IPS-20b (cell line): Measurements from ENCODE around the gene ERC1.

Source experiments
- H3K27ac ChIP-seq: one replicate; pipeline ENCODE4 v1.5.1; 2013; ENCODE audit warnings: low read length
- H3K27me3 ChIP-seq: 2 replicates; pipeline ENCODE4 v1.6.1; 2013; ENCODE audit warnings: mild to moderate bottlenecking, low read length, inconsistent platforms; ENCODE audit not compliant: insufficient read depth
- H3K36me3 ChIP-seq: 2 replicates; pipeline ENCODE4 v1.6.1; 2013; ENCODE audit warnings: low read depth, mild to moderate bottlenecking, inconsistent platforms, low read length, moderate library complexity; ENCODE audit not compliant: insufficient read depth
- H3K4me1 ChIP-seq: 2 replicates; pipeline ENCODE4 v1.6.1; 2013; ENCODE audit warnings: mild to moderate bottlenecking, control low read depth, inconsistent platforms, low read length, moderate library complexity; ENCODE audit not compliant: insufficient read depth
- H3K4me3 ChIP-seq: 2 replicates; pipeline ENCODE4 v1.5.1; 2013; ENCODE audit warnings: mild to moderate bottlenecking, low read length, inconsistent platforms
- H3K9ac ChIP-seq: 2 replicates; pipeline ENCODE4 v1.6.1; 2013; ENCODE audit warnings: low read depth, mild to moderate bottlenecking, inconsistent platforms, low read length, moderate library complexity
- H3K9me3 ChIP-seq: 2 replicates; pipeline ENCODE4 v1.6.1; 2013; ENCODE audit warnings: mild to moderate bottlenecking, low read depth, low read length, inconsistent platforms; ENCODE audit not compliant: insufficient read depth

Gene ERC1

GRCh38 chr12:1006255-1006654, 15.2 kb downstream of the ERC1 start:
- no peak overlapping the region for H3K9ac ChIP-seq
- no peak overlapping the region for H3K27ac ChIP-seq
- H3K36me3 ChIP-seq, result no peaks in the 10 kb centered on the region
- H3K4me1 ChIP-seq, result peaks cover 8% of the 10 kb centered on the region
- H3K27me3 ChIP-seq, result no peaks in the 10 kb centered on the region
- H3K9me3 ChIP-seq, result no peaks in the 10 kb centered on the region
- H3K4me3 ChIP-seq, result no peak overlapping the region

GRCh38 chr12:1007276-1007675, 16.3 kb downstream of the ERC1 start:
- no peak overlapping the region for H3K27ac ChIP-seq
- H3K9ac ChIP-seq, result no peak overlapping the region
- H3K4me3 ChIP-seq, result no peak overlapping the region
- no peaks in the 10 kb centered on the region for H3K27me3 ChIP-seq
- no peaks in the 10 kb centered on the region for H3K9me3 ChIP-seq
- no peaks in the 10 kb centered on the region for H3K36me3 ChIP-seq
- peaks cover 8% of the 10 kb centered on the region for H3K4me1 ChIP-seq

GRCh38 chr12:1007994-1008393, 17.0 kb downstream of the ERC1 start:
- H3K9ac ChIP-seq, result no peak overlapping the region
- no peak overlapping the region for H3K27ac ChIP-seq
- H3K27me3 ChIP-seq, result no peaks in the 10 kb centered on the region
- no peaks in the 10 kb centered on the region for H3K9me3 ChIP-seq
- H3K36me3 ChIP-seq, result no peaks in the 10 kb centered on the region
- H3K4me3 ChIP-seq, result no peak overlapping the region
- H3K4me1 ChIP-seq, result peaks cover 8% of the 10 kb centered on the region

- Histone ChIP-seq H3K9ac (no peak overlapping the region), H3K4me3 (no peak overlapping the region), H3K27ac (no peak overlapping the region), H3K4me1 (no peaks in the 10 kb centered on the region), H3K9me3 (no peaks in the 10 kb centered on the region), H3K36me3 (no peaks in the 10 kb centered on the region), H3K27me3 (no peaks in the 10 kb centered on the region)
Observed at GRCh38 chr12:1011091-1011490, 20.1 kb downstream of the ERC1 start.

- Histone ChIP-seq H3K36me3 (no peaks in the 10 kb centered on the region), H3K9me3 (no peaks in the 10 kb centered on the region), H3K27ac (no peak overlapping the region), H3K4me3 (no peak overlapping the region), H3K9ac (no peak overlapping the region), H3K27me3 (no peaks in the 10 kb centered on the region), H3K4me1 (no peaks in the 10 kb centered on the region)
Observed at GRCh38 chr12:1013618-1014489, 22.8 kb downstream of the ERC1 start.

GRCh38 chr12:1019283-1019682, 28.3 kb downstream of the ERC1 start:
- Histone ChIP-seq H3K9me3 (no peaks in the 10 kb centered on the region), H3K27me3 (no peaks in the 10 kb centered on the region), H3K4me3 (no peak overlapping the region), H3K9ac (no peak overlapping the region), H3K27ac (no peak overlapping the region), H3K4me1 (no peaks in the 10 kb centered on the region), H3K36me3 (no peaks in the 10 kb centered on the region)

GRCh38 chr12:1020389-1020788, 29.4 kb downstream of the ERC1 start:
- Histone ChIP-seq H3K27ac (no peak overlapping the region), H3K4me1 (no peaks in the 10 kb centered on the region), H3K9me3 (no peaks in the 10 kb centered on the region)

GRCh38 chr12:1022032-1022970, 31.3 kb downstream of the ERC1 start:
- Histone ChIP-seq H3K36me3 (no peaks in the 10 kb centered on the region), H3K27me3 (no peaks in the 10 kb centered on the region), H3K9ac (no peak overlapping the region), H3K27ac (no peak overlapping the region), H3K4me1 (no peaks in the 10 kb centered on the region), H3K9me3 (no peaks in the 10 kb centered on the region), H3K4me3 (no peak overlapping the region)

More at GRCh38 chr12:1020389-1020788, 29.4 kb downstream of the ERC1 start:
- Histone ChIP-seq H3K9ac (no peak overlapping the region), H3K36me3 (no peaks in the 10 kb centered on the region), H3K27me3 (no peaks in the 10 kb centered on the region), H3K4me3 (no peak overlapping the region)

- H3K4me1 ChIP-seq, result no peaks in the 10 kb centered on the region
- no peak overlapping the region for H3K4me3 ChIP-seq
- H3K27me3 ChIP-seq, result no peaks in the 10 kb centered on the region
- no peaks in the 10 kb centered on the region for H3K9me3 ChIP-seq
- H3K27ac ChIP-seq, result no peak overlapping the region
- H3K36me3 ChIP-seq, result peaks cover 20% of the 10 kb centered on the region
- H3K9ac ChIP-seq, result no peak overlapping the region
Observed at GRCh38 chr12:1030779-1031178, 39.8 kb downstream of the ERC1 start.

GRCh38 chr12:1034243-1034642, 43.2 kb downstream of the ERC1 start:
- no peak overlapping the region for H3K9ac ChIP-seq
- no peak overlapping the region for H3K27ac ChIP-seq
- H3K4me3 ChIP-seq, result no peak overlapping the region
- H3K36me3 ChIP-seq, result peaks cover 6% of the 10 kb centered on the region
- H3K27me3 ChIP-seq, result no peaks in the 10 kb centered on the region
- H3K4me1 ChIP-seq, result no peaks in the 10 kb centered on the region
- no peaks in the 10 kb centered on the region for H3K9me3 ChIP-seq

GRCh38 chr12:1034751-1035457, 43.9 kb downstream of the ERC1 start:
- Histone ChIP-seq H3K4me3 (no peak overlapping the region), H3K4me1 (no peaks in the 10 kb centered on the region), H3K27ac (no peak overlapping the region), H3K36me3 (peaks cover 6% of the 10 kb centered on the region), H3K27me3 (no peaks in the 10 kb centered on the region), H3K9ac (no peak overlapping the region), H3K9me3 (no peaks in the 10 kb centered on the region)
